ENCODE data around the gene MRPL33. TPM values are rescaled to one million over a fixed set of nuclear protein-coding genes. Genes with fewer than 3 reads are reported as not detected.
"Not testable (repeated sequence)": the region's sequence is repeated elsewhere in the genome, so short reads cannot be mapped to it uniquely, and the experiment has no call there.

MRPL33 gene
- total and polyA plus RNA-seq, 5 donors = 242 to 596 (median 305) TPM

DNA sequence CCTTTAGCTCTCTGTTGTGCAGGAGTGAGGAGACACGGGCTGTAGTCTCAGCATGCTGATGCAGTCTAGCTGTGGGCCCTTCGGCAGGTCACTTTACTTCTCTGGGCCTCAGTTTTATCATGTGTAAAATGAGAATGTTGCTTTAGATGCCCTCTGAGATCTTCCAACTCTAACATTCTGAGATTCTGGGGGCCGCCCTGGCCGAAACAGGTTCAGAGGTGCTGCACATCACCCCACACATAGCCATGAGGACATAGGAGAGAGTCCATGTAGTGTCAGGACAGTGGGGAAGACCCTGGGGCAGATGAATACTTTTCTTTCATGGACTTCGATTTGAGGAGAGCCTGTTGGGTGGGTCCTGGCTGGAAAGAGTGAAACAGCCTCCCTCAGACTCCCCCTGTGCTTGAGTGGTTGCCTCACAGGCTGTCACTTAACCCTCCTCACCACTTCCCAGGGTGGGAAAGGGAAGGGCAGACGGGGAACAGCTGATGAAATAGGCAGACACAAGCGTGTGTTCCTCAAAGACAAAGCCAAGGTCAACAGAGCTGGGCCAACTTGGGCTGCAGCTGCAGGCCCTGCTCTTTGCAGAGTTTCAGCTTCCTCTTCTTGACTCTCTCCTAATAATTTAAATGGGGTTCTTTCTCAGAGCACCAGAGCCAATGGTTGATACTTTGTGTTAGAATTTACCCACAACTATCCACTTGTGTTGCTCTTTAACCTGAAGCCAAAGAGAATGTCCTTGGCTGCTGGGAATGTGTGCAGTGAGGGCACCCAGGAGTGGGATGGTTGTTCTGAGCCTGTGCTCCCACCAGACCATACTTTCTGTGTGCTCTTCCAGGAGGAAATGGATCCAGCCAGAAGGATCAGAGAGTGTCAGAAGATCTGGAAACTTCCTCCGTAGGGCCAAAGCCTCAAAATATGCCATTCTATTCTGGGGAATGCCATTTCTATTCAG is 14.7 kb upstream of the MRPL33 start:
- peak; percentile 69 to 78 (median 78) for DNase-seq
- no peak overlapping the region for H3K27ac ChIP-seq (ENCODE audit: low read length)
- WGBS = 69% methylated on average over 8 of the region's 8 CpGs

DNA sequence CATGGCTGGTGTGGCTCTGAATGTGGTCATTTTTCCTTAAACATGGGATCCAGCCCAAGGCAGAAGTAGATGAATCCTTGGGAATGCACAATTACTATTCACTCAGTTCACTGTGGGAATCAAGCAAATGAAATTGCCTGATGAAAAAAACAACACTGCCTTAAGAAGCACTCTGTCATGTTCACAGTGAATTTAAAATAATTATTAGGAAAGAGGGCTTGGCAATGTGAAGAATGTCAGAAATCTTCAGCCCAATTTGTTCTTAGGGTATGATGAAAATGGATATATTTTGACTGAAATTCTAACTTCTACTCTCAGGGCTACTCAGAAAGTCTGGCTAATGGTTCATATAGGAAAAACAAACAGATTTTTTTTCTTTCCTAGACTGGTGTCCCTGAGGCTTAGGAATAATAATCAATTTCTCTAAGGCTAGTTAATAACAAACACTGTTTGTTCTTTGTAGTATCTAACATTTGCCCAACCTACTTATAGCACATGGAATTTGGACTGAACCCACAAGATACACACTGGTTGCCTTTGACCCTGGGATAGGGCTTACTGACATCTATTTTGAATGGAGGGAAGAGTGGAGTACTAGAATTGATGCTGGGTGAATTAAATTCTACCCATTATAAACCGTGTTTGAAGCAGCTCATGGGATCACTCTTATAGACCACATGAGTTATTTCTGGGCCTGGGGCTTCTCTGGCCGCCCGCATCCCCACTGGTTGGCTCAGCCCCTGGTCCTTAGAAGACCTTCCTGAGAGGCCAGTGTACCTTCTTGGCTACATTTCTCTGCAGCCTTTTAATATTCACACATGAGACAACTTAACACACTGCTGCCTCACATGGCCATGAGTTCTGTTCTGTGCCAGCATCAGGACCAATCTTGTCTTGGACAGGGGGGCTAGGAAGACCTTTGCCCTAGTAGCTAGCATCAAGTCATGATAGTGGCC is 8.3 kb upstream of the MRPL33 start:
- H3K4me1 ChIP-seq (ENCODE audit: control insufficient read depth, insufficient read depth, low read length) = no peaks in the 10 kb centered on the region
- H3K9me3 ChIP-seq (ENCODE audit: control insufficient read depth, low read length) = no peaks in the 10 kb centered on the region
- WGBS = 89% methylated on average over 3 of the region's 3 CpGs
- no peak for ATAC-seq
- intact Hi-C loops (cut with DNase I) = no loop called here
- H3K27me3 ChIP-seq (ENCODE audit: control insufficient read depth, insufficient read depth) = no peaks in the 10 kb centered on the region
- no peak overlapping the region for H3K27ac ChIP-seq (ENCODE audit: low read length)
- no peak for DNase-seq
- no peak overlapping the region for H3K4me3 ChIP-seq (ENCODE audit: low read length)

More for the DNA sequence above, 14.7 kb upstream of the MRPL33 start:
- no peaks in the 10 kb centered on the region for H3K9me3 ChIP-seq (ENCODE audit: control insufficient read depth, low read length)
- H3K4me3 ChIP-seq (ENCODE audit: low read length) = no peak overlapping the region
- peak; percentile 68 to 83 for ATAC-seq
- intact Hi-C loops (cut with DNase I) = loop anchor here in 2 of 4 donors (10.0 kb wide), 2 partner anchors 638 to 698 kb away; partner anchors contain the start of gene FOSL2 (in 2 of the 2)
- H3K4me1 ChIP-seq (ENCODE audit: control insufficient read depth, insufficient read depth, low read length) = no peaks in the 10 kb centered on the region
- H3K27me3 ChIP-seq (ENCODE audit: control insufficient read depth, insufficient read depth) = no peaks in the 10 kb centered on the region

DNA sequence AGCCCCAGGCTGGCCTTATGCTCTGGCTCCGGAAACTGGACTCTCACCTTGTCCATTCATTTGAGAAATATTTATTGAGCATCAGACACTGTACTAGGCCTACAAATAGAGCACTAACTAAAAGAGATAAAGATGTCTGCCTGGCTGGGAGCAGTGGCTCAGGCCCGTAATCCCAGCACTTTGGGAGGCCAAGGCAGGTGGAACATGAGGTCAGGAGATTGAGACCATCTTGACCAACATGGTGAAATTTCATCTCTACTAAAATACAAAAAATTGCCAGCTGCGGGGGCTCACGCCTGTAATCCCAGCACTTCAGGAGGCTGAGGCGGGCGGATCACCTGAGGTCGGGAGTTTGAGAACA is 7.6 kb upstream of the MRPL33 start:
- ATAC-seq (no peak), DNase-seq (no peak)
- intact Hi-C loops (cut with DNase I) = no loop called here

DNA sequence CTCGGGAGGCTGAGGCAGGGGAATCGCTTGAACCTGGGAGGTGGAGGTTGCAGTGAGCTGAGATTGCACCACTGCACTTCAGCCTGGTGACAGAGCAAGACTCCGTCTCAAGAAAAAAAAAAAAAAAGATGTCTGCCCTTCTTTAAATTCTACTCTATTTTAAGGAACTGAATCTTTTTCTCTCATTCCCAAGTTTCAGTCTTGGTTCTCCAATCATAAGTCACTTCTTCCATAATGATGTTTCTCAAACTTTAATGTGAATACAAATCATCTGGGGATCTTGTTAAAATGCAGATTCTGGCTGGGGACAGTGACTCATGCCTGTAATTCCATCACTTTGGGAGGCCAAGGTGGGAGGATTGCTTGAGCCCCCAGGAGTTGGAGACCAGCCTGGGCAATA is 7.0 kb upstream of the MRPL33 start:
- H3K27me3 ChIP-seq (ENCODE audit: control insufficient read depth, insufficient read depth); H3K27ac ChIP-seq (ENCODE audit: low read length); ATAC-seq; H3K4me3 ChIP-seq (ENCODE audit: low read length); H3K4me1 ChIP-seq (ENCODE audit: control insufficient read depth, insufficient read depth, low read length); H3K9me3 ChIP-seq (ENCODE audit: control insufficient read depth, low read length); DNase-seq; intact Hi-C loops (cut with DNase I): not testable (repeated sequence)
- WGBS = 78% methylated on average over 3 of the region's 3 CpGs

More for the DNA sequence above, 7.6 kb upstream of the MRPL33 start:
- 96% methylated on average over 7 of the region's 7 CpGs for WGBS
- Histone ChIP-seq H3K27me3 (ENCODE audit: control insufficient read depth, insufficient read depth) (no peaks in the 10 kb centered on the region), H3K4me3 (ENCODE audit: low read length) (no peak overlapping the region), H3K9me3 (ENCODE audit: control insufficient read depth, low read length) (no peaks in the 10 kb centered on the region), H3K4me1 (ENCODE audit: control insufficient read depth, insufficient read depth, low read length) (no peaks in the 10 kb centered on the region), H3K27ac (ENCODE audit: low read length) (no peak overlapping the region)

DNA sequence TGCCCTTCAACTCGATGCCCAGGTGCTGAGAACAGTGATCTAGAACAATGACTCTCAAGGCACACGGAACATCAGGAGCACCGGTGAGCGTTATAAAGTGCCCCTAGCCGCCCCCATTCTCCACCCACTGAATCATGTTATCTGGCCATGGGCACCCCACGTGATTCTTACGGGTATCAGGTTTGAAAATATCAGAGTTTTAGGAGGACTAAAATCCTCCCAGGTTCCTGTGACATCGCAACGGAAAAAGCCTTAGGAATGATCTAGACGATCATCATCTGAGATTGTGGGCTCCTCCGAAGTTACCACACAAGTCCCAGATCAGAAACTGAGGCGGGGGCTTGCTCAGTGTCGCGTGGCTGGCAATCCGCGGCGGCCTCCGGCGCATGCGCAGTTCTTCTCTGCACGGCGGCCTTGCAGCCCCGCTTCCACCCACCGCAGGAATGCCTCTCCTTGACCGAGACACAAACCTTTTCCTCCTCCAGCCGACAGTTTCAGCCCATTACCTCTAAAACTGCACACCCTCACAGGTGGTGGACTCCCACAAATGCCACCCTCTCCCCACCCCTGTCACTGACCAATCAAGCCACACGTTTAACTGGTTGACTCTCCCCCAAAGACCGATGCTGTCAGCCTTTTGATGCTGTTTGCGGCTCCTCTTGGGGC is 5.8 kb upstream of the MRPL33 start:
- Histone ChIP-seq H3K4me1 (ENCODE audit: control insufficient read depth, insufficient read depth, low read length) (no peaks in the 10 kb centered on the region), H3K4me3 (ENCODE audit: low read length) (peak overlapping the region; percentile 2), H3K27ac (ENCODE audit: low read length) (no peak overlapping the region), H3K9me3 (ENCODE audit: control insufficient read depth, low read length) (no peaks in the 10 kb centered on the region), H3K27me3 (ENCODE audit: control insufficient read depth, insufficient read depth) (no peaks in the 10 kb centered on the region)
- DNase-seq (peak; percentile 70 to 86 (median 83)), ATAC-seq (peak; percentile 59 to 74)
- intact Hi-C loops (cut with DNase I) = no loop called here
- WGBS = 17% methylated on average over 29 of the region's 29 CpGs

DNA sequence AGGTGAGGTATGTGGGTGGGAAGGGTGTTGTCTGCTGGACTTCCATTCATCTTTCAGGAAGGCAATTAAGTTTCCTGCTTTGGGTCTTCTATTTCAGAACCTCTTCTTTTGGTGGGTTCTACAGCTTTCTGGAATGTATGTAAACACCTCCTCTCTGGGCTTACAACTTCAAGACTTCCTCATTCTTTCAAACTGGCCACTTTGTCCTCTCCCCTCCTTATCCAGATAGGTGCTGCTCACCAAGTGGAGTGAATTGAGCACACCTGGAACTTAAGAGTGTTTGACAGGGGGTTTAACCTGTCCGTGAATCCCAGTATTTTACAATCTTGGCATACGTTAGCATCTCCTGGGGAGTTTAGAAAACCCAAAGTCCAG is 5.2 kb upstream of the MRPL33 start:
- no peak overlapping the region for H3K4me3 ChIP-seq (ENCODE audit: low read length)
- DNase-seq (no peak), ATAC-seq (no peak)
- H3K27me3 ChIP-seq (ENCODE audit: control insufficient read depth, insufficient read depth) = no peaks in the 10 kb centered on the region
- H3K27ac ChIP-seq (ENCODE audit: low read length) = no peak overlapping the region
- H3K4me1 ChIP-seq (ENCODE audit: control insufficient read depth, insufficient read depth, low read length) = no peaks in the 10 kb centered on the region
- intact Hi-C loops (cut with DNase I) = no loop called here
- WGBS = 90% methylated on average over 2 of the region's 2 CpGs
- no peaks in the 10 kb centered on the region for H3K9me3 ChIP-seq (ENCODE audit: control insufficient read depth, low read length)

DNA sequence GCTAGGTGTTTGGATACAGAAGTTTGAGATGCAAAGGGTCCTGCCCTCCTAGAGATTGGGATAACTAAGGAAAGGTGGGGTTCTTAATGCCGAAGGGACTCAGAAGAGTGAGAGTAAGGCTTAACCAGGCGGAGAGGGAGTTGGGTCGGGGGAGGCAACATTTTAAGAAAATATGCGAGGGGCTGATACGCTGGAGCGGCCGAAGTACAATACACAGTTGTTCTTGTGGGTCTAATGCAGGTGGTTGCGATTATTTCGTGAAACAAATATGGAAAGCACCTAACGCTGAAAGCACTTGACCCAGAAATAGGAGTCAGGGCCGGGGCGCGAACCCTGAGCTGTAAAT is 344 bp upstream of the MRPL33 start:
- Histone ChIP-seq H3K4me3 (ENCODE audit: low read length) (peak overlapping the region; percentile 56), H3K9me3 (ENCODE audit: control insufficient read depth, low read length) (no peaks in the 10 kb centered on the region), H3K4me1 (ENCODE audit: control insufficient read depth, insufficient read depth, low read length) (peaks cover 2% of the 10 kb centered on the region), H3K27me3 (ENCODE audit: control insufficient read depth, insufficient read depth) (no peaks in the 10 kb centered on the region), H3K27ac (ENCODE audit: low read length) (peak overlapping the region; percentile 65)
- intact Hi-C loops (cut with DNase I) = no loop called here
- WGBS = 12% methylated on average over 13 of the region's 13 CpGs
- ATAC-seq (no peak), DNase-seq (no peak)

DNA sequence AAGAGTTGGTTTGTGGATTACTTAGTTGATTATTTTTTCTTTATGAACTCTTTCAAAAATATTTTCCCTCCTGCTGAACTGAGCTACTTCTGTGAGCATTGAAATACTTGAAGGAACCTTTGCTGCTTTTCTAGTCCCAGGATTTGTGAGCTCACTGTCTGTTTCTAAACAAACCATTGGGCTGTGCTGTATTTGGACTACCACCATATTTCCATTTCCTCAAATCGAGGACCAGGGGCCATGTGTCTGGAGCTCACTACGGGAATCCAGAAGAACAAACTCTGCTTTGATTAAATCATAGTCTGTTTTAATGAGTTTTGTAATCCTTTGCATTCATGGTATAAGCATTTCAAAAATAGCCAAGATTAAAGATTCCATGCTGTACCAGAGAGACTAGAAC is 1.3 kb downstream of the MRPL33 start:
- Histone ChIP-seq H3K9me3 (ENCODE audit: control insufficient read depth, low read length) (no peaks in the 10 kb centered on the region), H3K27ac (ENCODE audit: low read length) (peak overlapping the region; percentile 77), H3K4me3 (ENCODE audit: low read length) (peak overlapping the region; percentile 56), H3K27me3 (ENCODE audit: control insufficient read depth, insufficient read depth) (no peaks in the 10 kb centered on the region), H3K4me1 (ENCODE audit: control insufficient read depth, insufficient read depth, low read length) (peaks cover 4% of the 10 kb centered on the region)
- no peak for DNase-seq
- ATAC-seq = no peak
- intact Hi-C loops (cut with DNase I) = no loop called here
- WGBS = 13% methylated on average over 2 of the region's 2 CpGs

DNA sequence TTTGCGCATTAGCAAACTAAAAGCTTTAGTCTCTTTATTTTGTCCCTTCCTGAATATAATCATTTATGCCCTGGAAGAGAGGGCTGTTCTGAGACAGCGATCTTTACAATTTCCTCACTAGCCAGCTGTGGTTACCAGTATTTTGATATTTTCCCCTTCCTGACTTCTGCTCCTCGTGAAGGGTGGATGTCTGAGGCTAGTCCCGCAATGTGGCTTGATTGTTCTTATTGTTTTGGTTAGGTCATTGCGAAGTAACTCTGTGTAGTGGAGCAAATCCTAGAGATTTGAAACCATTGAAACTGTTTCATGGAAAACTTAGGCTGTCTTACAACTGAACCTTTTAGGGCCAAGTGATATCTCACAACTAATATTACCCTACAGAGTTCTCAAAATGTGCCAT is 2.4 kb downstream of the MRPL33 start:
- Histone ChIP-seq H3K27ac (ENCODE audit: low read length) (peak overlapping the region; percentile 48), H3K9me3 (ENCODE audit: control insufficient read depth, low read length) (no peaks in the 10 kb centered on the region), H3K4me3 (ENCODE audit: low read length) (peak overlapping the region; percentile 56), H3K27me3 (ENCODE audit: control insufficient read depth, insufficient read depth) (no peaks in the 10 kb centered on the region), H3K4me1 (ENCODE audit: control insufficient read depth, insufficient read depth, low read length) (peaks cover 4% of the 10 kb centered on the region)
- 70% methylated on average over 5 of the region's 5 CpGs for WGBS
- intact Hi-C loops (cut with DNase I) = no loop called here
- DNase-seq (no peak), ATAC-seq (no peak)

DNA sequence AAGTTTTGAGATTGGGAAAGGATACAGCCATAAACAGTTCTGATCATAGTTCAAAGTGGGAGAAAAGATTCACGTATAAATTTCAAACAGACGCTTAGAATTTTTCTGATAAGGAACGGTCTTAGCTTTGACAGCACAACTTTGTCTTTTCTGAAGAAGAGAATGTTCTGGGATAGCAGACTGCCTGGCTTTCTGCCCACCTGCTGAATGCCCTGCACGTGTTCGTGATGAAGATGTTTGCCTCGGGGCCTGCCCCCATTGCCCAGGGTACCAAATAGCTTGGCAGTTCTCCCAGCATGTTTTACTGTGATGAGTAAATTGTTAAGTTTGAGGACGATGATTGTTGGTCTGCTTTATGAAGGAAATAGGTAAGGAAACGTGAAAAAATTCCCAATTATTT is 4.6 kb downstream of the MRPL33 start:
- 33% methylated on average over 8 of the region's 8 CpGs for WGBS
- Histone ChIP-seq H3K4me1 (ENCODE audit: control insufficient read depth, insufficient read depth, low read length) (peaks cover 6% of the 10 kb centered on the region), H3K27me3 (ENCODE audit: control insufficient read depth, insufficient read depth) (no peaks in the 10 kb centered on the region), H3K9me3 (ENCODE audit: control insufficient read depth, low read length) (no peaks in the 10 kb centered on the region), H3K4me3 (ENCODE audit: low read length) (no peak overlapping the region), H3K27ac (ENCODE audit: low read length) (peak overlapping the region; percentile 61)
- DNase-seq (peak; percentile 47 to 70 (median 67)), ATAC-seq (no peak)
- intact Hi-C loops (cut with DNase I) = no loop called here

All from right cardiac atrium (tissue), 5 donors.